ENCODE data around the gene MAD1L1. TPM values are rescaled to one million over a fixed set of nuclear protein-coding genes. Genes with fewer than 3 reads are reported as not detected.
A peak's percentile ranks its signal among the peaks of the same experiment; 100 is the strongest.

The MAD1L1 gene
- total and polyA plus RNA-seq, 11 donors, result 11.1 to 29.7 (median 20.9) TPM

- H3K9me3 ChIP-seq, result peaks cover 0 to 8% (median 6%) of the 10 kb centered on the region in 12 donors
- no peaks in the 10 kb centered on the region for H3K36me3 ChIP-seq
- peak overlapping the region in 9 of 12 donors; percentile 19 to 42 (median 34) for H3K4me3 ChIP-seq
- H3K4me1 ChIP-seq, result peaks cover 0 to 51% (median 7%) of the 10 kb centered on the region in 12 donors
- peak overlapping the region in 11 of 12 donors; percentile 50 to 91 (median 74) for H3K27ac ChIP-seq
- H3K27me3 ChIP-seq, result no peaks in the 10 kb centered on the region
- intact Hi-C loops (cut with DNase I), result no loop called here
- DNase-seq (peak; percentile 71 to 89 (median 84)), ATAC-seq (peak; percentile 82 to 88 (median 83))
- WGBS, 4 donors, result 60 to 78% (median 69%) methylated on average over 23 to 43 of the region's 43 CpGs
- TF ChIP-seq POLR2A (IDR thresholded peaks at IDR 0.05) (no peak), CTCF (IDR thresholded peaks at IDR 0.05) (no peak)
Measured at GRCh38 chr7:2019711-2020511, 212.8 kb downstream of the MAD1L1 start.

- Histone ChIP-seq H3K27ac (peak overlapping the region; percentile 26 to 91 (median 74)), H3K27me3 (no peaks in the 10 kb centered on the region), H3K4me3 (peak overlapping the region in 8 of 12 donors; percentile 6 to 42 (median 34)), H3K9me3 (peaks cover 0 to 3% (median under 1%) of the 10 kb centered on the region in 12 donors), H3K4me1 (peaks cover 0 to 46% (median 7%) of the 10 kb centered on the region in 12 donors), H3K36me3 (no peaks in the 10 kb centered on the region)
- ATAC-seq (no peak), DNase-seq (no peak)
- intact Hi-C loops (cut with DNase I), result no loop called here
- no peak for TF ChIP-seq POLR2A (IDR thresholded peaks at IDR 0.05)
- no peak for TF ChIP-seq CTCF (IDR thresholded peaks at IDR 0.05)
- WGBS, 4 donors, result 65 to 81% (median 75%) methylated on average over 9 to 10 of the region's 10 CpGs
Measured at GRCh38 chr7:2019461-2019710, 213.4 kb downstream of the MAD1L1 start.

GRCh38 chr7:2018569-2019460 is 213.9 kb downstream of the MAD1L1 start:
- no peaks in the 10 kb centered on the region for H3K27me3 ChIP-seq
- peaks cover 0 to 5% (median 0%) of the 10 kb centered on the region in 9 donors for H3K36me3 ChIP-seq
- peak in 4 of 5 donors; percentile 44 to 70 (median 64) for DNase-seq
- intact Hi-C loops (cut with DNase I), result no loop called here
- peak overlapping the region; percentile 26 to 91 (median 74) for H3K27ac ChIP-seq
- TF ChIP-seq CTCF (IDR thresholded peaks at IDR 0.05) (no peak), POLR2A (IDR thresholded peaks at IDR 0.05) (no peak)
- H3K4me1 ChIP-seq, result peaks cover 0 to 40% (median 7%) of the 10 kb centered on the region in 12 donors
- 67 to 82% (median 73%) methylated on average over 24 to 28 of the region's 28 CpGs for WGBS, 4 donors
- peak; percentile 47 to 68 (median 65) for ATAC-seq
- no peaks in the 10 kb centered on the region for H3K9me3 ChIP-seq
- H3K4me3 ChIP-seq, result peak overlapping the region in 8 of 12 donors; percentile 6 to 42 (median 34)
